Left lung (tissue), 10 donors: ENCODE results near the gene KLK8. TPM values are rescaled to one million over a fixed set of nuclear protein-coding genes. Genes with fewer than 3 reads are reported as not detected.

ENCODE experiments used
- ATAC-seq: fragments of 200-7000 bp; cut with Tn5 transposase; one replicate; pipeline ENCODE4 v1.9.1; 2020; ENCODE audit warnings: moderate library complexity
- DNase-seq, 4 donors: peaks; one replicate each; pipeline ENCODE4 v3.0.0-alpha.2; 2013 to 2020
- H3K27ac ChIP-seq, 2 donors: fragments of 200-600 bp; sonication (generic) in 1 of 2; one replicate each; pipeline versions ENCODE4 v1.5.0 to v1.8.0; 2020 to 2021
- H3K27me3 ChIP-seq, 2 donors: fragments of 200-600 bp; sonication (generic) in 1 of 2; one replicate each; pipeline versions ENCODE4 v1.5.0 to v1.8.0; 2020 to 2021
- H3K36me3 ChIP-seq, 2 donors: fragments of 200-600 bp; sonication (generic) in 1 of 2; one replicate each; pipeline versions ENCODE4 v1.5.0 to v1.8.0; 2020 to 2021
- H3K4me1 ChIP-seq, 2 donors: fragments of 200-600 bp; one replicate each; pipeline ENCODE4 v1.8.0; 2021
- H3K4me3 ChIP-seq, 2 donors: fragments of 200-600 bp; sonication (generic) in 1 of 2; one replicate each; pipeline versions ENCODE4 v1.5.0 to v1.8.0; 2020 to 2021; ENCODE audit warnings: mild to moderate bottlenecking in 1 of 2
- H3K9me3 ChIP-seq, 2 donors: fragments of 200-600 bp; sonication (generic) in 1 of 2; one replicate each; pipeline versions ENCODE4 v1.5.0 to v1.8.0; 2020 to 2021
- CTCF ChIP-seq, 2 donors: fragments of 200-600 bp; sonication (generic) in 1 of 2; IDR thresholded peaks; one replicate each; pipeline versions ENCODE4 v1.5.0 to v1.8.0; 2021; ENCODE audit warnings: antibody characterized with exemption in 2 of 2
- intact Hi-C, 2 donors: fragments of 100-400 bp; cut with DNase I; formaldehyde crosslinking; loops; one replicate each; pipeline versions ENCODE4 v1.11.2 to v1.14.2; 2022
- polyA plus RNA-seq, 6 donors: library from polyadenylated mRNA; unstranded; fragments of 120-200 nt; gene quantifications; one replicate each; pipeline ENCODE4 v1.2.1, GENCODE V29; 2013; ENCODE audit not compliant: insufficient read length in 6 of 6
- total RNA-seq, 2 donors: library from RNA; stranded (reverse); fragmentation: NEBNext Ultra II Directional; extraction: Animal tissue kit (Norgen Biotek cat#: 25700); gene quantifications; one replicate each; pipeline ENCODE4 v1.2.1, GENCODE V29; 2021
- donor health status: DM: no; HTN: yes; CAD: no.
- donor health status: DM: no; HTN: no; CAD: no.

The KLK8 gene
- total and polyA plus RNA-seq, 8 donors, result 0.24 TPM; not detected in 7

- Histone ChIP-seq H3K9me3 (no peaks in the 10 kb centered on the region), H3K27me3 (peaks cover 0 to 86% of the 10 kb centered on the region in 2 donors), H3K36me3 (no peaks in the 10 kb centered on the region), H3K4me1 (no peaks in the 10 kb centered on the region), H3K4me3 (no peak overlapping the region), H3K27ac (no peak overlapping the region)
- DNase-seq, result no peak
- intact Hi-C loops, result no loop called here
- no peak for ATAC-seq
- TF ChIP-seq CTCF (IDR thresholded peaks at IDR 0.05), result no peak
These were observed 7.9 kb upstream of the KLK8 start for GRCh38 chr19:51009061-51009891.

- H3K4me3 ChIP-seq, result no peak overlapping the region
- H3K4me1 ChIP-seq, result no peaks in the 10 kb centered on the region
- H3K27me3 ChIP-seq, result peaks cover 0 to 86% of the 10 kb centered on the region in 2 donors
- ATAC-seq, result no peak
- no peaks in the 10 kb centered on the region for H3K36me3 ChIP-seq
- intact Hi-C loops, result no loop called here
- no peak overlapping the region for H3K27ac ChIP-seq
- H3K9me3 ChIP-seq, result peaks cover 0 to 1% of the 10 kb centered on the region in 2 donors
- DNase-seq, result no peak
- no peak for TF ChIP-seq CTCF (IDR thresholded peaks at IDR 0.05)
These were observed 6.1 kb upstream of the KLK8 start for GRCh38 chr19:51007488-51007887.

- intact Hi-C loops, result no loop called here
- no peak for ATAC-seq
- H3K36me3 ChIP-seq, result no peaks in the 10 kb centered on the region
- no peak for DNase-seq
- TF ChIP-seq CTCF (IDR thresholded peaks at IDR 0.05), result no peak
- H3K4me1 ChIP-seq, result no peaks in the 10 kb centered on the region
- H3K27ac ChIP-seq, result no peak overlapping the region
- peaks cover 0 to 87% of the 10 kb centered on the region in 2 donors for H3K27me3 ChIP-seq
- peaks cover 0 to 2% of the 10 kb centered on the region in 2 donors for H3K9me3 ChIP-seq
- no peak overlapping the region for H3K4me3 ChIP-seq
These were observed 5.0 kb upstream of the KLK8 start for GRCh38 chr19:51006406-51006805.

GRCh38 chr19:51005248-51005647, 3.8 kb upstream of the KLK8 start:
- intact Hi-C loops, result no loop called here
- Histone ChIP-seq H3K9me3 (peaks cover 0 to 2% of the 10 kb centered on the region in 2 donors), H3K27ac (no peak overlapping the region), H3K4me1 (no peaks in the 10 kb centered on the region), H3K27me3 (peaks cover 0 to 87% of the 10 kb centered on the region in 2 donors), H3K4me3 (no peak overlapping the region), H3K36me3 (no peaks in the 10 kb centered on the region)
- no peak for TF ChIP-seq CTCF (IDR thresholded peaks at IDR 0.05)
- DNase-seq (no peak), ATAC-seq (no peak)

GRCh38 chr19:51003316-51003715, 1.9 kb upstream of the KLK8 start:
- peaks cover 0 to 87% of the 10 kb centered on the region in 2 donors for H3K27me3 ChIP-seq
- ATAC-seq (no peak), DNase-seq (no peak)
- no peaks in the 10 kb centered on the region for H3K36me3 ChIP-seq
- H3K4me1 ChIP-seq, result no peaks in the 10 kb centered on the region
- peaks cover 0 to 2% of the 10 kb centered on the region in 2 donors for H3K9me3 ChIP-seq
- H3K4me3 ChIP-seq, result no peak overlapping the region
- TF ChIP-seq CTCF (IDR thresholded peaks at IDR 0.05), result no peak
- intact Hi-C loops, result no loop called here
- no peak overlapping the region for H3K27ac ChIP-seq
